ENCODE measurements around the gene GPC2.
"Not testable (repeated sequence)": the region's sequence is repeated elsewhere in the genome, so short reads cannot be mapped to it uniquely, and the experiment has no call there.

GPC2 gene

DNA sequence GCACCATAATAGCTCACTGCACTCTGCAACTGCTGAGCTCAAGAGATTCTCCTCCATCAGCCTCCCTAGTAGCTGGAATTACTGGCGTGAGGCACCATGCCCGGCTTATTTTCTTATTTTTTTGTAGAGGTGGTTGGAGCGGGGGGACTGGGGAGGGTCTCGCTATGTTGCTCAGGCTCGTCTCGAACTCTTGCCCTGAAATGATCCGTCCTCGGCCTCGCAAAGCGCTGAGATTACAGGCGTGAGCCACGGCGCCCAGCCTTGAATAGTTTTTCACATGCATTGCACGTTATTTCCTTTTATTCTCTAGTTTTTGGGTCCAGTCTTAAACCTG is 29.0 kb downstream of the GPC2 start:
- DNase-seq, result no peak

DNA sequence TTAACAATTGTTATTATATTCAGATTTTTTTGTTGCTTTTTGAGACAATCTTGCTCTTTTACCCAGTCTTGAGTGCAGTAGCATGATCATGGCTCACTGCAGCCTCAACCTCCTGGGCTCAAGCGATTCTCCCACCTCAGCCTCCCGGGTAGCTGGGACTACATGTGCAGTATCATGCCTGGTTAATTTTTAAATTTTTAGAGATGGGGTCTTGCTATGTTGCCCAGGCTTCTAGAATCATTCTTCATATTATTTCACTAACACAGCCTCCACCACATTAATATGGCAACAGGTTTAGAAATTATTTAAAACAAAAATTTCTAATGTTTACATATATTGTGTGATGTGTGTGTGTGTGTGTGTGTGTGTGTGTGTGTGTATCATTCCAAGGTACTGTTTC is 29.9 kb downstream of the GPC2 start:
- no peak for DNase-seq

DNA sequence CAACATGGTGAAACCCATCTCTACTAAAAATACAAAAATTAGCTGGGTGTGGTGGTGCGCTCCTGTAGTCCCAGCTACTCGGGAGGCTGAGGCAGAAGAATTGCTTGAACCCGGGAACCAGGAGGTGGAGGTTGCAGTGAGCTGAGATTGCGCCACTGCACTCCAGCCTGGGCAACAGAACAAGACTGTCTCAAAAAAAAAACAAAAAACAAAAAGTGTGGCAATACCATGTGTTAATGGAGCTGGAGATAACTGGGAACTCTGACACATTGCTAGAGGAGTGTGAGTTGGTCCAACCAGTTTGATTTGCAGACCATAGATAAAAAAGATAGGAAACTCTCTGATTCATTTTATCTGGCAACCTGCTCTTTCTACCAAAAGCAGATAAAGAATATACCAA is 30.8 kb downstream of the GPC2 start:
- not testable (repeated sequence) for DNase-seq

DNA sequence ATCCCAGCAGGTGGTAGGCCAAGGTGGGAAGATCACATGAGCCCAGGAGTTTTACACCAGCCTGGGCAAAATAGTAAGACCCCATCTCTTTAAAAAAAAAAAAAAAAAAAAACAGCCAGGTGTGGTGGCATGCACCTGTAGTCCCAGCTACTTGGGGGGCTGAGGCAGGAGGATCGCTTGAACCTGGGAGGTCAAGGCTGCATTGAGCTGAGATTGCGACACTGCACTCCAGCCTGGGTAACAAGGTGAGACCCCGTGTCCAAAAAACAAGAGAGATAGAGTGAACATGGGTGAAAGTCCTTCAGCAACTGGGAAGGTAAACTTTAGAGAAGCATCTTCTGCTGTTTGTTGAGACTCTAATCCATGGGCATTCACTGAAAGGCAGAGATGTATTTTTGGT is 34.7 kb downstream of the GPC2 start:
- no peak for DNase-seq

DNA sequence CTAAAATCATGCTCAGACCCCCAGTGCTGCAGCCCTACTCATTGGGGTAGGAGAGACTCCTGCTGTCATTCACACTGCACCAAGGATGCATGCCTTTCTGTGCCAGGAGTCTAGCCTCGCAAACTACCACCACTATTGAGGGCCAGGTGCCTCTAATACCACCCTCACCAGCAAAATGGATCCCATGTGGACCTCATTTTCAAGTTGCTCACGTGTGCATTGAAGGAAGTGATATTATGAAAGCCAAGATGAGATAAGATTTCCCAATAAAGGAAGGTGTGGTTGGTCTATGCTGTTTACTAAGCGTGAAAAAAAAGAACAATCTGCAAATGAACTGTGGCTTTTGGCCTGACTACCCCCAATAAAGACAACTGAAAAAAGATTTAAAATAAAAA is 35.6 kb downstream of the GPC2 start:
- no peak for DNase-seq

DNA sequence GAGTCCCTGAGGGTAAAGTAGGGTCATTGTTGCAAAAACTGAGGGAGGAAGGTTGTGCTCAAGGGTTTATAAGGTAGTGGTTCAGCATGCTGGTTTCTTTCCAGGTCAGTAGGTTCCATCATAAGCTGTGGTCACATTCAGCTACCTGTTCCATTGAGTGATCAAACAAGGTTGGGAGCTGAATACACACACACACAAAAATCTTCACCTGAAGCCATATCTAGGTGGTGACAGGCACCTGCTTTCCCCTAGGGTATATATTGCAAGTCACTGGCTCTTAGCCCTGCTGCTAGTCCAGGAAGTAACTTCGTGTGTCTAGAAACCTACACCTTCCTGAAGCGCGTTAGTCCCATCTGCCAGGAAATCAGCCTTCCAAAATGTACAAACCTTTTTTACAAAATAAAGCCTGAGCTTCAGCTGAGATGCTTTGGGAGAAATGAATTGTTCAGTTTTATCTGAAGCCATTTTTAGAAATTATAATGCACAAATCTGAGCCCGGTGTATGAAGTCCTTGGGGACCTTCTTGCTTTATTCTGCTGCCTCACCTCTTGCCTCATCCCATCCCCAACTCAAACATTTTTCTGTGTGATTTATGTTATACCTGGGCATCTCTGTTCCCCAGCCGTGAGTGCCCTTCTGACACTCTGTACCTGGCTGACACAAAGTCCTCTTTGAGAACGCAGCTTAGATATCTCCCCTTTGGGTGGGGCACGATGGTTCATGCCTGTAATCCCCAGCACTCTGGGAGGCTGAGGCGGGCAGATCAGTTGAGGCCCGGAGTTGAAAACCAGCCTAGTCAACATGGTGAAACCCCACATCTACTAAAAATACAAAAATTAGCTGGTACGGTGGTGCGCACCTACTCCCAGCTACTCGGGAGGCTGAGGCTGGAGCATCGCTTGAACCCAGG is 39.1 kb downstream of the GPC2 start:
- no peak for DNase-seq

DNA sequence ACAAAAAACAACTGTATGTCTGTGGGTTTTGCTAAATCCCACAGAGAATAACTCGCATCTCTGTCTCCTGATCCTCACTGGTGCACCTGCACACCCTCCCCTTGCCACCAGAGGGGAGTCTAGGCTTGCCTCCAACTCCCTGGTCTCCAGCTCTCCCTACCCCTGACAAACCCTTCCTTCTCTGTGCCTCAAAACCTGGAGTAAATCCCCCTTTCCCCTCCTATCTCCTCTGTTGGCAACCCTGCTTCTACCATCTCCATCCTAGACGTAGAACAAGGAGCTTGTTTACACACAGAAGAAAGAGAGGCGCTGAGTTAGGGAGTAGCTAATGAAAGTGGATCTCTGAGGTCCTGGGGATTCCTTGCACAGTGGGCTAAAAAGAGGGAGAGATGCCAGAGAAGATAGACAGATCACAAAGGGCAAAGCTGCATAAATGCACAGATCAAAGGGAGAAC is 44.5 kb downstream of the GPC2 start:
- DNase-seq, result peak; percentile 79

DNA sequence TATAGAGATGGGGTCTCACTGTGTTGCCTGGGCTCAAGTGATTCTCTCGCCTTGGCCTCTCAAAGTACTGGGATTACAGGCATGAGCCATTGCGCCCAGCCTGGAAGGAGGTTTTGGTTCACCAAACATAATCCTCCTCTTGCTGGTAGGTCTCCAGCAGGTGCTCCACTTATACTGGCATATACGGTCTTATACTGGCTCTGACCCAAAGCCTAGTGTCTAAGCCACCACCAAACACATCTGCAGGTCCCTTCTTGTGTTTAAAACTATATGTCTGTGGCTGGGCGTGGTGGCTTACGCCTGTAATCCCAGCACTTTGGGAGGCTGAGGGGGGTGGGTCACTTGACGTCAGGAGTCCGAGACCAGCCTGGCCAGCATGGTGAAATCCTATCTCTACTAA is 45.1 kb downstream of the GPC2 start:
- DNase-seq, result no peak

DNA sequence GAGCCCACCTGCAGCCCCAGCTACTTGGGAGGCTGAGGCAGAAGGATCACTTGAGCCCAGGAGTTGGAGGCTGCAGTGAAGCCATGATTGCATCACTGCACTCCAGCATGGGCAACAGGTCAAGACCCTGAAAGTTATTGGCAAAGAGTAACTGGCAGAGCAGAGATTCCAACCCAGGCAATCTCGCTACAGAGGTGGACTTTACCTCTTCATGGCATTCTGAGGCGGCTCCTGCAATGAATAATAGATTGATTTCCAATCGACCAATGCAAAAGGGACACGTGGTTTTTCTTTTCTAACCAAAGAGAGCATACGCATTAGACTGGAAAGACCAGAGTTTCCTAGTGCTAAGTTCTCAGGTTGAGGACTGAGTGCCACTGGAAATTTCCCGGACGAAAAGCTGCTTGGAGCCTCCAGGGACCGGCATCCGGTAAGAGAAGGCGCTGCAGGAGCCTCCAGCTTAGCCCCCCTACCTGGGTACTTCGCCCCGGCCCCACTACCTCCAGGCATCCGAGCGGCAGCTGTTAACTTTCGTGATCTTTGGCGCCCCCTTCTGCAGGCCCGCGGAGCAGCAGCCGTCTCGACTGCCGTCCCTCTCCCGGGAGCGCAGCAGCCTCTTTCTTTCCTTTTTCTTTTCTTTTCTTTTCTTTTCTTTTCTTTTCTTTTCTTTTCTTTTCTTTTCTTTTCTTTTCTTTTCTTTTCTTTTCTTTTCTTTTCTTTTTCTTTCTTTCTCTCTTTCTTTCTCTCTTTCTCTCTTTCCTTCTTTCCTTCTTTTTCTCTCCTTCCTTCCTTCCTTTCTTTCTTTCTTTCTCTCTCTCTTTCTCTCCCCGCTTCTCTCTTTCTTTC is 46.4 kb downstream of the GPC2 start:
- DNase-seq, result peak; percentile 84

DNA sequence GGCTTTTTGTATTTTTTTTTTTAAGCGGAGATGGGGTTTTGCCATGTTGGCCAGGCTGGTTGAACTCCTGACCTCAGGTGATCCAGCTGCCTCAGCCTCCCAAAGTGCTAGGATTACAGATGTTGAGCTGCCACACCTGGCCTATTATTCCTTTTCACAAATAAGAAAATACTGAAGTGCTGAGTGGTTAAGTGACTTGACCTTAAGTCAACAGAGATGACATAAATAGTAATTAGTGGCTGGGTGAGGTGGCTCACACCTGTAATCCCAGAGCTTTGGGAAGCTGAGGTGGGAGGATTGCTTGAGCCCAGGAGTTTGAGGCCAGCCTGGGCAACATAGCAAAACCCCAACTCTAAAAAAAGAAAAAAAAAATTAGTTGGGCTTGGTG is 47.0 kb downstream of the GPC2 start:
- DNase-seq, result not testable (repeated sequence)

DNA sequence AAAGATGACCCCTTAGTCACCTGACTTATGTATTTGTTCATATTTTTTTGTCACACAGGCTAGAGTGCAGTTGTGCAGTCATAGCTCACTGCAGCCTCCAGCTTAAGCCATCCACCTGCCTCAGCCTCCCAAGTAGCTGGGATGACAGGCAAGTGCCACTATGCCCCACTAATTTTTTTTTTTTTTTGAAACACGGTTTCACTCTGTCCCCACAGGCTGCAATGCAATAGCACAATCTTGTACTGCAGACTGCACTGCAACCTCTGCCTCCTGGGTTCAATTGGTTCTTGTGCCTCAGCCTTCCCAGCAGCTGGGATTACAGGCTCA is 48.6 kb downstream of the GPC2 start:
- no peak for DNase-seq

DNA sequence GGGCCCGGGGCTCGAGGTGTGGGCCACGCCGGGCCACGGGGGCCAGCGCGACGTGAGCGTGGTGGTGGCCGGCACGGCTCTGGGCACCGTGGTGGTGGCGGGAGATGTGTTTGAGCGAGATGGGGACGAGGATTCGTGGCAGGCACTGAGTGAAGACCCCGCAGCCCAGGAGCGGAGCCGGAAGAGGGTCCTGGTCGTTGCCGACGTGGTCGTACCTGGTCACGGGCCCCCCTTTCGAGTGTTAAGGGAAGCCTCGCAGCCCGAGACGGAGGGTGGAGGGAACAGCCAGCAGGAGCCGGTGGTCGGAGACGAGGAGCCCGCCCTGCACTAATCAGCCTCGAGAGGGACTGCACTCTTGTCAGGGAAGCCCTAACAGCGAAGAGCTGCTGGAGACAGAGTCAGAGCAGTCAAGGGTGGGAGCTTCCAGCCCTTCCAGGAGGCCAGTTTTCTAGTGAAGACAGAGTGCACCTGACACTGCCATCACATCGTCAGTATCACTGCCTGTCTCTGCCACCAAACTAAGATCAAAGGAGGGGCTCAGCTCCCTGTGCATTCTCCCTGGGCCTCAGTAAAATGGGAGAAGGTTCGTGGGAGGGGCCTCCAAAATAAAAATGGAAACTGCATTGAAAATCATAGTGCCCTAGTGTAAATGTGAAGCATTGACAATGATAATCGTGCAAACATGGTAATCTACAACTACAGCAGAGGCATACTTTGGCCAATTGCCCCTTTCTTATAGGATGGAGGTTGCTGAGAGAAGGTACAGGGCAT is 49.1 kb downstream of the GPC2 start:
- no peak for DNase-seq

DNA sequence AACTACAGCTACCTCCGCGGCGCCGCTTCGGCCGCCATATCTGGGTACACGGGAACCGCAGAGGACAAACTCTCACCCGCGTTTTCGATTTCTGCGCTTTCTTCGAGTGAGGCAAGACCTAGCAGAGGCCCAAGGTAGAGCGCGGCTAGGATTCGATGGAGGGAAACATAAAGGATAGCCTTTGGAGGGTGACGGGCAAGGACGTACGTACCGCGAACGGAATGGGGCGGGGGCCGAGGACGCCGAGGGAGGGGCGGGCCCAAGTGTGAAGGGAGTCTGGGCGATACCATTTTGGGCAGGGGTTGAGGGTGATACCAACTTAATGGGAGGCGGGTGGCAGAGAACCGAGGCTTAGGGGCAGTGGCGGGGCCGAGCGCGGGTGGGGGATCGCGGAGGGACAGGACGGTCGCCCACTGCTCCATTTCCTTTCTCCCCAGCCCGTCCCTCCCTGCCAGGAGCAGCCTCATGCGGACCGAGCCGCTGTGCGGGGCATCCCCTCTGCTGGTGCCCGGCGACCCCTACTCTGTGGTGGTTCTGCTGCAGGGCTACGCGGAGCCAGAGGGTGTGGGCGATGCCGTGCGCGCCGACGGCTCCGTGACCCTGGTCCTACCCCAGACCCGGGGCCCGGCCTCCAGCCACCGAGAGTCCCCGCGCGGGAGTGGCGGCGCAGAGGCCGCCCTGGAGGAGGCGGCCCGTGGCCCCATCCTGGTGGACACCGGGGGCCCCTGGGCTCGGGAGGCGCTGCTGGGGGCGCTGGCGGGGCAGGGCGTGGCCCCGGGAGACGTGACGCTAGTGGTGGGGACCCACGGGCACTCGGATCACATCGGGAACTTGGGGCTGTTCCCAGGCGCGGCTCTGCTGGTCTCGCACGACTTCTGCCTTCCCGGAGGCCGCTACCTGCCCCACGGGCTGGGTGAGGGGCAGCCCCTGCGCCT is 50.0 kb downstream of the GPC2 start, which contains the start of gene MBLAC1:
MBLAC1 (plus strand) TSS at position 37 of the 935 bp plus-strand sequence; CDS start at position 466, 429 bp downstream.
- peak; percentile 94 for DNase-seq

DNA sequence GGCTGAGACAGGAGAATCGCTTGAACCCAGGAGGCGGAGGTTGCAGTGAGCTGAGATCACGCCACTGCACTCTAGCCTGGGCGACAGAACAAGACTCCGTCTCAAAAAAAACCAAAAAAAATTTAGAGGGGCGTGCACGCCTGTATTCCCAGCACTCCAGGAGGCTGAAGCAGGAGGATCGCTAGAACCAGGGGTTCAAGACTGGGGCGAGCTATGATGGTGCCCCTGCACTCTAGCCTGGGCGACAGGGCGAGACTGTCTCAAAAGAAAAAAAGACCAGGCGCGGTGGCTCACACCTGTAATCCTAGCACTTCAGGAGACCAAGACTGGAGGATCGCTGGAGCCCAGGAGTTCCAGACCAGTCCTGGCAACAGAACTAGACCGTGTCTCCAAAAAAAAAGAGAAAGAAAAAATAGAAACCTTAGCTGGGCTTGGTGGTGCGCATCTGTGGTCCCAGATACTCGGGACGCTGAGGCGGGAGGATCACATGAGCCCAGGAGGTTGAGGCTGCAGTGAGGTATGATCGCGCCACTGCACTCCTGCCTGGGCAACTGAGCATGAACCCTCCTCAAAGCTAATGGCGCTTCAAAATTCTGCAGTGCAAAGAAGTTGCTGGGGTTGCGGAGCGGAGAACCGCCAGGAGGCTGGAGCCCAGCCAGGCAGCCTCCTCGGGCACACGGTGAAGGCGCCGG is 50.8 kb downstream of the GPC2 start:
- no peak for DNase-seq

DNA sequence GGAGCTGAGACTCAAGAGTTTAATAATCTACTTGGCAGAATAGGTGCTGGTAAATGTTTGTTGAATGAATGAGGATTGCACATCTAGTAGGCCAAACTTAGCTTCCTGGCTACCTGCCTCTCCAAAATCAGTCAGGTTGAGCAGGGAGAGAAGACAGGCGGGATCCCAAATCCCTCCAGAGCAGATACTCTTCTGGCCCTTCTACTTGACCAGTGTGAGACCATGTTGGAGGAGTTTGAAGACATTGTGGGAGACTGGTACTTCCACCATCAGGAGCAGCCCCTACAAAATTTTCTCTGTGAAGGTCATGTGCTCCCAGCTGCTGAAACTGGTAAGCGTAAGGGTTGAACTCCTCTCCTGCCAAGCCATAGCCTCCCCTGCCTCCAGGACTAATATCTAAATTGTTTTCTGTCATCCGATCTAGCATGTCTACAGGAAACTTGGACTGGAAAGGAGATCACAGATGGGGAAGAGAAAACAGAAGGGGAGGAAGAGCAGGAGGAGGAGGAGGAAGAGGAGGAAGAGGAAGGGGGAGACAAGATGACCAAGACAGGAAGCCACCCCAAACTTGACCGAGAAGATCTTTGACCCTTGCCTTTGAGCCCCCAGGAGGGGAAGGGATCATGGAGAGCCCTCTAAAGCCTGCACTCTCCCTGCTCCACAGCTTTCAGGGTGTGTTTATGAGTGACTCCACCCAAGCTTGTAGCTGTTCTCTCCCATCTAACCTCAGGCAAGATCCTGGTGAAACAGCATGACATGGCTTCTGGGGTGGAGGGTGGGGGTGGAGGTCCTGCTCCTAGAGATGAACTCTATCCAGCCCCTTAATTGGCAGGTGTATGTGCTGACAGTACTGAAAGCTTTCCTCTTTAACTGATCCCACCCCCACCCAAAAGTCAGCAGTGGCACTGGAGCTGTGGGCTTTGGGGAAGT is 52.6 kb downstream of the GPC2 start:
- DNase-seq, result no peak

DNA sequence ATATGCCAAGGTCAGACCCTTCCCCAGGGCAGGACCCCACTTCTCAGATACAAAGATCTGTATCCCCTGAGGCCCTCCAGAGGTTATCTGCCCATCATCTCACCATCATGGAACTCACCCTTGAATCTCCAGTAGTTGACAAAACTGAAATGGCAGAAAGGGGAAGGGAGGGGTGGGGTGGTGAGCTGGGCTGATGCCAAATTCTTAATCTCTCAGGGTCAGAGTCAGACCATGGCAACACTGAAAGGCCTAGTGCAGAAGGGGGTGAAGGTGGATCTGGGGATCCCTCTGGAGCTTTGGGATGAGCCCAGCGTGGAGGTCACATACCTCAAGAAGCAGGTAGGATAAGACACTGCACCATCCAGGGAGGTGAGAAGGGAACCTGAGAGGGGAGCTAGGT is 54.6 kb downstream of the GPC2 start:
- DNase-seq, result no peak

DNA sequence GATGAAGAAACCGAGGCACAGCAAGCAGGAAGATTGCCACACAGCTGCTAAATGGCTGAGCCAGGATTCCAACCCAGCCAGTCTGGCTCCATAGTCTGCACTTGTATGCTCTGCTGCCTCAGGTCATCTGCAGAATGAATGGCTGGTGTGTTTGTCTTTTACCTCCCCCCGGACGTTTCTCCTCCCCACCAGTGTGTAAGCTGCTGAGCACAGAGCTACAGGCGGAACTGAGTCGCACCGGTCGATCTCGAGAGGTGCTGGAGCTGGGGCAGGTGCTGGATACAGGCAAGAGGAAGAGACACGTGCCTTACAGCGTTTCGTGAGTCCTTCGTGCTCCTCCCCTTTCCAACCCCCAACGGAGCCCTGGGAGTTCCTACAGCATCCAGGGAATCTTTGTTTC is 55.1 kb downstream of the GPC2 start:
- DNase-seq, result no peak

DNA sequence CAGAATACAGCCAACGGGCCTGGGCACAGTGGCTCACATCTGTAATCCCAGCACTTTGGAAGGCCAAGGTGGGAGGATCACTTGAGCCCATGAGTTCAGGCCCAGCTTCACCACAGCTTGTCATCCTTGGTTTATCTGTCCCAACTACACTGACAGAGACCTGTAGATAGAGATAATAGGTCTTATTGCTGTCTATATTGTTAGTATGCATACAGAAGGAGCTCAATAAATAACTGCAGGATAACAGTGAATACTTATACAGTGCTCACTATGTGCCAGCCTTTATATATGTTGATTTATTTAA is 56.5 kb downstream of the GPC2 start:
- DNase-seq, result no peak

DNA sequence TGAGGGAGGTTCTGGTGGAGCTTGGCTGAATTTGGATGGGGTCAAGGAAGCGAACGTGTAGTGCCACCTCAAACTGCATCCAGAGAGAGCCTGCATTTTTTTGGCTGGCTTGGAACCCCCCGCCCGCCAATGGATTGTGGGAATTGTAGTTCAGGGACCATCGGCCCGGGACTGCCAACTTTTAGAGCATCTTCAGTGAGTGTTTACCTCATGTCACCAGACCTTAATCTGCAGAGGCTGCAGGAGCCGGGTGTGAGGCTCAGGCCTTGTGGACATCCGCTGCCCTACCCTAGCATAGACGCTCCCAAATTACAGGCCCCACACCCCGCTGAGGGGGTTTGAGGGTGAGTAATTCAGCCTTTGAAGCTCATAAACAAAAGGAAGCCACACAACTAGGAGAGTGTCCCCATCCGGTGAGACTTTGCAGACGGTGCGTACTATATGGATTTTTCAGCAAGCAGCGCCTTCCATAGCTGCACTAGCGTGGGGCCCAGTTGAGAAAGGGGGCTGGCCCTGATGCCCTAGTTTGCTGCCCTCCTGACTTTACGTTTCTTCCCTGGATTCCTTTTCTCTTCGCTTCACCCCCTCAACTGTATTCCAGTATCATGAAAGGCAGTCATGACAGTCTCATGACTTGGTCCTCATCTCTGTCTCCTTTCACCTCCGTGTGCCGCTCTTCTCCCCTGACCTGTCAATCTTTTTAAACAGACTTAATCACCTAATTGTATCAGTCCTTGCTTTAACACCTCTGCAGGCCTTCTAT is 57.0 kb downstream of the GPC2 start:
- DNase-seq, result peak; percentile 80
